Measurements from ENCODE around the gene ENKUR.

Gene ENKUR

GRCh38 chr10:25015828-25016375, at the start of gene ENKUR:
TSS of gene ENKUR (minus strand) at chr10:25016158. CDS start at chr10:25015936, 222 bp downstream.
- peak; percentile 85 for DNase-seq

- DNase-seq = no peak
These were observed 48.4 kb upstream of the ENKUR start for GRCh38 chr10:25064401-25064800.

- no peak for DNase-seq
These were observed 47.7 kb upstream of the ENKUR start for GRCh38 chr10:25063644-25064043.

GRCh38 chr10:25063157-25063556, 47.2 kb upstream of the ENKUR start:
- DNase-seq = no peak

GRCh38 chr10:25061711-25062449, 45.9 kb upstream of the ENKUR start:
- no peak for DNase-seq

- no peak for DNase-seq
These were observed 45.2 kb upstream of the ENKUR start for GRCh38 chr10:25061125-25061524.

GRCh38 chr10:25059990-25060389, 44.0 kb upstream of the ENKUR start:
- DNase-seq = no peak

GRCh38 chr10:25057886-25058285, 41.9 kb upstream of the ENKUR start:
- DNase-seq = no peak

GRCh38 chr10:25056726-25057125, 40.8 kb upstream of the ENKUR start:
- no peak for DNase-seq

- DNase-seq = no peak
These were observed 36.1 kb upstream of the ENKUR start for GRCh38 chr10:25052012-25052411.

GRCh38 chr10:25050402-25050801, 34.4 kb upstream of the ENKUR start:
- no peak for DNase-seq

GRCh38 chr10:25049966-25050365, 34.0 kb upstream of the ENKUR start:
- no peak for DNase-seq

- no peak for DNase-seq
These were observed 32.5 kb upstream of the ENKUR start for GRCh38 chr10:25048450-25048849.

- DNase-seq = no peak
These were observed 31.8 kb upstream of the ENKUR start for GRCh38 chr10:25047591-25048301.

- DNase-seq = no peak
These were observed 31.1 kb upstream of the ENKUR start for GRCh38 chr10:25047088-25047487.

- no peak for DNase-seq
These were observed 30.7 kb upstream of the ENKUR start for GRCh38 chr10:25046641-25047040.

GRCh38 chr10:25039531-25039930, 23.6 kb upstream of the ENKUR start:
- DNase-seq = no peak

GRCh38 chr10:25038325-25038724, 22.4 kb upstream of the ENKUR start:
- no peak for DNase-seq

GRCh38 chr10:25036381-25036780, 20.4 kb upstream of the ENKUR start:
- no peak for DNase-seq

- DNase-seq = no peak
These were observed 13.6 kb upstream of the ENKUR start for GRCh38 chr10:25029519-25029918.

- no peak for DNase-seq
These were observed 12.8 kb upstream of the ENKUR start for GRCh38 chr10:25028711-25029110.

- no peak for DNase-seq
These were observed 10.5 kb upstream of the ENKUR start for GRCh38 chr10:25026463-25026862.

GRCh38 chr10:25024528-25024927, 8.6 kb upstream of the ENKUR start:
- no peak for DNase-seq

GRCh38 chr10:25023278-25023677, 7.3 kb upstream of the ENKUR start:
- DNase-seq = no peak

Measured in NCI-H1092 (cell line).